Psoas muscle (tissue), 8 donors: Measurements from ENCODE around the gene KIF16B. TPM values are rescaled to one million over a fixed set of nuclear protein-coding genes. Genes with fewer than 3 reads are reported as not detected.
A peak's percentile ranks its signal among the peaks of the same experiment; 100 is the strongest.
"Not testable (repeated sequence)": the region's sequence is repeated elsewhere in the genome, so short reads cannot be mapped to it uniquely, and the experiment has no call there.

ENCODE experiments used
- ATAC-seq, 4 donors: fragments of 200-7000 bp; cut with Tn5 transposase; one replicate each; pipeline ENCODE4 v1.9.1; 2020; ENCODE audit warnings: moderate library complexity in 3 of 4, mild to moderate bottlenecking in 2 of 4
- DNase-seq, 2 donors: peaks; one replicate each; pipeline ENCODE4 v3.0.0-alpha.2; 2020
- H3K27ac ChIP-seq: fragments of 200-600 bp; one replicate; pipeline ENCODE4 v1.8.0; 2022
- H3K27me3 ChIP-seq, 3 donors: fragments of 200-600 bp in 1 of 3; one replicate each; pipeline versions ENCODE4 v1.6.1 to v1.8.0; 2013 to 2022; ENCODE audit warnings: low read length in 2 of 3, mild to moderate bottlenecking in 2 of 3, moderate library complexity in 1 of 3; ENCODE audit not compliant: insufficient read depth in 3 of 3
- H3K36me3 ChIP-seq, 2 donors: fragments of 200-600 bp in 1 of 2; one replicate each; pipeline versions ENCODE4 v1.6.1 to v1.8.0; 2013 to 2022; ENCODE audit warnings: low read depth in 1 of 2, mild to moderate bottlenecking in 1 of 2, moderate library complexity in 1 of 2; ENCODE audit not compliant: insufficient read depth in 1 of 2
- H3K4me1 ChIP-seq: fragments of 200-600 bp; one replicate; pipeline ENCODE4 v1.8.0; 2022
- H3K4me3 ChIP-seq: fragments of 200-600 bp; one replicate; pipeline ENCODE4 v1.8.0; 2022; ENCODE audit warnings: mild to moderate bottlenecking
- H3K9me3 ChIP-seq: fragments of 200-600 bp; one replicate; pipeline ENCODE4 v1.8.0; 2022
- WGBS, 3 donors: extraction: QIAGEN DNeasy Blood & Tissue Kit; methylation state at CpG; one replicate each; pipeline versions ENCODE4 v1.1.6 to v1.1.7; 2013; 5-methylcytosine and 5-hydroxymethylcytosine counted together
- intact Hi-C, 2 donors: fragments of 100-400 bp; cut with DNase I; formaldehyde crosslinking; loops; one replicate each; pipeline versions ENCODE4 v1.11.0 to v1.14.2; 2022
- polyA plus RNA-seq, 3 donors: library from polyadenylated mRNA; stranded (reverse); fragments of 200-250 nt; gene quantifications; one replicate each; pipeline ENCODE4 v1.2.3, GENCODE V29; 2013
- total RNA-seq, 4 donors: library from RNA; stranded (reverse); fragmentation: NEBNext Ultra II Directional in 2 of 4; extraction: Animal tissue kit (Norgen Biotek cat#: 25700) in 2 of 4; gene quantifications; one replicate each; pipeline versions ENCODE4 v1.2.1 to v1.2.4, GENCODE V29; 2021 to 2023
- TF ChIP-seq, protein P1 (sequence below): fragments of 200-600 bp; IDR thresholded peaks from one replicate; pipeline ENCODE4 v1.8.0; 2022; ENCODE audit warnings: antibody characterized with exemption
- donor health status: healthy with polysubstance abuse.
- donor health status: DM: no; HTN: no; CAD: no; lungs with moderate emphysema.
- donor health status: Bipolar disorder and iron deficiency.
- donor health status: healthy.
- donor health status: DM: yes; HTN: yes; CAD: no.
- donor health status: DM: no; HTN: no; CAD: no.
- donor health status: DM: no; HTN: no; CAD: no.
- donor health status: DM: yes; HTN: yes; CAD: no.

KIF16B gene
- total and polyA plus RNA-seq, 7 donors: 18.1 to 30.6 (median 24.1) TPM

- Histone ChIP-seq H3K27ac (no peak overlapping the region), H3K9me3 (no peaks in the 10 kb centered on the region), H3K4me3 (no peak overlapping the region), H3K27me3 (no peaks in the 10 kb centered on the region), H3K36me3 (no peaks in the 10 kb centered on the region), H3K4me1 (peaks cover 6% of the 10 kb centered on the region)
- no peak for DNase-seq
- ATAC-seq: no peak
- intact Hi-C loops: no loop called here
- TF ChIP-seq, protein P1, sequence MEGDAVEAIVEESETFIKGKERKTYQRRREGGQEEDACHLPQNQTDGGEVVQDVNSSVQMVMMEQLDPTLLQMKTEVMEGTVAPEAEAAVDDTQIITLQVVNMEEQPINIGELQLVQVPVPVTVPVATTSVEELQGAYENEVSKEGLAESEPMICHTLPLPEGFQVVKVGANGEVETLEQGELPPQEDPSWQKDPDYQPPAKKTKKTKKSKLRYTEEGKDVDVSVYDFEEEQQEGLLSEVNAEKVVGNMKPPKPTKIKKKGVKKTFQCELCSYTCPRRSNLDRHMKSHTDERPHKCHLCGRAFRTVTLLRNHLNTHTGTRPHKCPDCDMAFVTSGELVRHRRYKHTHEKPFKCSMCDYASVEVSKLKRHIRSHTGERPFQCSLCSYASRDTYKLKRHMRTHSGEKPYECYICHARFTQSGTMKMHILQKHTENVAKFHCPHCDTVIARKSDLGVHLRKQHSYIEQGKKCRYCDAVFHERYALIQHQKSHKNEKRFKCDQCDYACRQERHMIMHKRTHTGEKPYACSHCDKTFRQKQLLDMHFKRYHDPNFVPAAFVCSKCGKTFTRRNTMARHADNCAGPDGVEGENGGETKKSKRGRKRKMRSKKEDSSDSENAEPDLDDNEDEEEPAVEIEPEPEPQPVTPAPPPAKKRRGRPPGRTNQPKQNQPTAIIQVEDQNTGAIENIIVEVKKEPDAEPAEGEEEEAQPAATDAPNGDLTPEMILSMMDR: no peak
Measured at GRCh38 chr20:16230402-16230801, 342.8 kb downstream of the KIF16B start.

DNA sequence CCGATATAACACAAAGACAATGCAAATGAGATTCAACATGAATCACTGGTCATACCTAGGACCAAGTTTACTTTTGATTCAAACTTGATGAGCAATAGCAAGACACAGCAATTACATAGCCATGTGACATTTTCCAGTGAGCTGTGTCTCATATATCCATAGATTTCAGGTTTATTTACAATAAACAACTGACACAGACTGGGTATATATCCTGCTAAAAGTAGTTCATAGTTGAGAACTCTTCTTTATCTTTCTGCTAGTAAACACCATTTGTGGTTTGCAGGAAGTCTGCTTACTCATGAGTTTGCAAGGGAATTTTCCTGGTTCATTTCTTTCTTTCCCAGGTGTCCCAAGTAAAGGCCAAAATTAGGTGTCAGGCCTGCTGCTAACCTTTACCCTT is 343.4 kb downstream of the KIF16B start:
- H3K4me3 ChIP-seq: no peak overlapping the region
- peaks cover 5% of the 10 kb centered on the region for H3K4me1 ChIP-seq
- DNase-seq (no peak), ATAC-seq (no peak)
- WGBS, 3 donors: 92 to 100% (median 97%) methylated on average over 1 of the region's 1 CpG
- H3K27me3 ChIP-seq: no peaks in the 10 kb centered on the region
- H3K27ac ChIP-seq: no peak overlapping the region
- no peaks in the 10 kb centered on the region for H3K9me3 ChIP-seq
- H3K36me3 ChIP-seq: no peaks in the 10 kb centered on the region
- intact Hi-C loops: no loop called here
- TF ChIP-seq, protein P1: no peak

DNA sequence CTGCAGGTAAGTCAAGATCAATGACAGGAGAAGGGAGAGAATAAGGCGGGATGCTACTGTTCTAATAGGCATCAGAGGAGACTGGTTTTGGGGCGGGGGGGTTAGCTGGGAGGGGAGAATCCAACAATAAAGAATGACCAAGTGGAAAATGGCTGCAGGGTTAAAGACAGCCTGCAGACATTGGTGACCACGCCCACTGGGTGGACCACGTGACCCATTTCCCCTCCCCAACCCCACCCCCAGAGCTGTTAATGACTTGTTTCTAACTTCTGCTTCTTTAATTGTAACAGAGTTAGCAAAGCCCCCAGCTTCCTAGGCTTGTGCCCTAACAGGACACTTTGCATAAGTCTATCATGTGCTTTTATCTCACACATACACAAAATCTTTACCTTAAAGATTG is 344.5 kb downstream of the KIF16B start:
- Histone ChIP-seq H3K4me3 (no peak overlapping the region), H3K27me3 (no peaks in the 10 kb centered on the region), H3K4me1 (no peaks in the 10 kb centered on the region), H3K27ac (no peak overlapping the region), H3K36me3 (no peaks in the 10 kb centered on the region), H3K9me3 (no peaks in the 10 kb centered on the region)
- intact Hi-C loops: no loop called here
- ATAC-seq (no peak), DNase-seq (no peak)
- TF ChIP-seq, protein P1: no peak
- 86 to 93% (median 92%) methylated on average over 4 of the region's 4 CpGs for WGBS, 3 donors

- H3K36me3 ChIP-seq, H3K4me1 ChIP-seq, intact Hi-C loops, ATAC-seq, H3K4me3 ChIP-seq, H3K27ac ChIP-seq, H3K9me3 ChIP-seq, H3K27me3 ChIP-seq: not testable (repeated sequence)
- 81 to 87% (median 85%) methylated on average over 9 to 14 of the region's 27 CpGs for WGBS, 3 donors
- DNase-seq: peak in 1 of 2 donors; percentile 46
Measured at GRCh38 chr20:16226961-16227360, 346.3 kb downstream of the KIF16B start.

GRCh38 chr20:16224836-16225235 is 348.4 kb downstream of the KIF16B start:
- H3K4me1 ChIP-seq: no peaks in the 10 kb centered on the region
- no peaks in the 10 kb centered on the region for H3K27me3 ChIP-seq
- H3K9me3 ChIP-seq: no peaks in the 10 kb centered on the region
- TF ChIP-seq, protein P1: no peak
- H3K36me3 ChIP-seq: no peaks in the 10 kb centered on the region
- no peak overlapping the region for H3K27ac ChIP-seq
- intact Hi-C loops: no loop called here
- WGBS, 3 donors: 51 to 53% (median 51%) methylated on average over 3 of the region's 3 CpGs
- no peak overlapping the region for H3K4me3 ChIP-seq
- no peak for DNase-seq
- ATAC-seq: no peak
